GM19025 (cell line): ENCODE measurements around the gene LAMC3.

ENCODE experiments used
- ATAC-seq: cut with Tn5 transposase; IDR thresholded peaks from one replicate; pipeline ENCODE4 v1.9.1; 2021; ENCODE audit warnings: mild to moderate bottlenecking, low read depth, moderate library complexity; ENCODE audit not compliant: unreplicated experiment

LAMC3 gene

GRCh38 chr9:131065599-131065998 is 56.6 kb downstream of the LAMC3 start:
- no peak for ATAC-seq

DNA sequence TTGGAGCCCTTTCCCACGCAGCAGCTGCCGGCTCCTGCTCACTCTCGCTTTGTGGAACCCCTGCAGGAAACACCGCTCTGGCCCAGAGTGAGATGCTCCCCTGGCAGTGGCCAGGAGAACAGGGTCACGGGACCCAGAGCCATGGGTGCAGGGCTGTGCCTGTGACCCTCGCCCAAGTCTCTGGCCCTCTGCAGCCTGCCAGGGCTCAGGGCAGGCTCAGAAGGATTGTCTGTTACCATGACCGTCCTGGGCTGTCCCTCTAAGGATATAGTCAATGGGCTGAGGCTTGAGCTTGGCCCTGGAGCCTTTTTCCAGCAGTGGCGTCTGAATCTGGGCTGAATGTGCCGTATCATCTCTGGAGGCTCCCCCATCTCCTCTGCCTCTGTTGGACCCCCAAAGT is 58.7 kb downstream of the LAMC3 start:
- no peak for ATAC-seq

- no peak for ATAC-seq
Observed at GRCh38 chr9:131068076-131068816, 59.3 kb downstream of the LAMC3 start.

DNA sequence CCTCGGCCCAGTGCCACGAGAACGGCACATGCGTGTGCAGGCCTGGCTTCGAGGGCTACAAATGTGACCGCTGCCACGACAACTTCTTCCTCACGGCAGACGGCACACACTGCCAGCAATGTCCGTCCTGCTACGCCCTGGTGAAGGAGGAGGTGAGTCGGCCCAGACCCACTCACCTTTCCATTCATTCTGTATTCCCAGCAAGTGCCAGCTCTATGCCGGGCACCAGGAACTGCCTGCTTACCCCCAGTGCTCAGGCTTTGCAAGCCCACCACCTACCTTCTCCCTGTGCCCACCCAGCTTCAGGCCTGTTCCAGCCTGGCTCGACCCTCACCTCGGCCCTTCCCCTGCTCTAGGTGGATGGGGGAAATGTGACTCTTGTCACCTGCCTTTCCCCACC is 60.7 kb downstream of the LAMC3 start:
- no peak for ATAC-seq

- ATAC-seq = no peak
Observed at GRCh38 chr9:131072107-131072870, 63.3 kb downstream of the LAMC3 start.

GRCh38 chr9:131072871-131073237 is 63.9 kb downstream of the LAMC3 start:
- no peak for ATAC-seq

GRCh38 chr9:131076347-131077195 is 67.6 kb downstream of the LAMC3 start:
- ATAC-seq = no peak

GRCh38 chr9:131078427-131079366 is 69.7 kb downstream of the LAMC3 start:
- no peak for ATAC-seq

- ATAC-seq = no peak
Observed at GRCh38 chr9:131080589-131080988, 71.6 kb downstream of the LAMC3 start.

DNA sequence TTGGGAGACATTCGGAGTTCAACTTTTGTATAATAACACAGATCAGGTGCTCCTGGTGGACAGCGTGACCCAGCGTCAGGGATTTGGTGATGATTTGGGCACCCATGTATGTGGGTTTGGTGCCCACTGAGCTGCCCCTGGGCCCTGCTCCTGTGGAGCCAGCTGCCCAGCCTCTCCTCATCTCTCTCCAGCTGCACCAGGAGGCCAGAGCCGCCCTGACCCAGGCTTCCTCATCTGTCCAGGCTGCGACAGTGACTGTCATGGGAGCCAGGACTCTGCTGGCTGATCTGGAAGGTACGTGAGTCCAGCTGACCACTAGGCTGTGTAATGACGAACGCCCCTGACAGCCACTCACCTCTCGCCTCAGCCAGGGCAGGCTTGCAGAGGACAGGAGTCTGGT is 72.9 kb downstream of the LAMC3 start:
- ATAC-seq = no peak

DNA sequence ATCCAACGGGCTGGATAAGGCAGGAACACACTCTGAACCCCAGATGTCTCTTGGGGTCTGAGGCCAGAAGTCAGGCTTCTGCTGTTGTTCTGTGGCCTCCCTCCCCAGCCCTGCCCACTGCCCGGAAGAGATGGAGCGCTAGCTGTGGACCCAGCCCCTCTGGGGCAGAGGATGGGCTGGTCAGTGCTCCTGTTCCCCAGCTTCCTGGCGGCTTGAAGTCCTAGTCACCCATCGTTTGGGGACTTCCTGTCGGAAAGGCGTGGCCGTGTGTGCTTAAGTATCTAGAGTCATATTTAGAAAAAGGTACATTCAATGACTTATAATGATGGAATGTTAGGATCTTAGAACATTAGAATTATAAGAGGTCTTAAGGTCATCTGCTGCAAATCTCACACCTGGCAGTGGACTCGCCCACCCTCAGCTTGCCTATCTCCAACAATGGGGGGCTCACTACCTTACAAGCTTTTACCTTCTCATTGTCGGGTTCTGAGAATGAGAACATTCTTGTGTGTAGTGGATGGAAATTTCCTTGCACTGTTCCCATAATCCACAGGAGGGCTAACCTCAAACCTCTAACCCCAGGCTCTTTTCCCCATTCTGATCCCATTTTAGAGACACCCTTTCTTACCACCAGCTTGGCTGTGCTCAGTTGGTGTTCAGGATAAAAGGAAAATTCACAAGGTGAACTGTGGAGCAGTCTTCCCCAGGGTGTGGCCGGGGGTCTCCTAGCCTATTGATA is 74.0 kb downstream of the LAMC3 start:
- no peak for ATAC-seq

- ATAC-seq = no peak
Observed at GRCh38 chr9:131084661-131085369, 75.8 kb downstream of the LAMC3 start.

GRCh38 chr9:131085370-131086122 is 76.6 kb downstream of the LAMC3 start:
- ATAC-seq = no peak

DNA sequence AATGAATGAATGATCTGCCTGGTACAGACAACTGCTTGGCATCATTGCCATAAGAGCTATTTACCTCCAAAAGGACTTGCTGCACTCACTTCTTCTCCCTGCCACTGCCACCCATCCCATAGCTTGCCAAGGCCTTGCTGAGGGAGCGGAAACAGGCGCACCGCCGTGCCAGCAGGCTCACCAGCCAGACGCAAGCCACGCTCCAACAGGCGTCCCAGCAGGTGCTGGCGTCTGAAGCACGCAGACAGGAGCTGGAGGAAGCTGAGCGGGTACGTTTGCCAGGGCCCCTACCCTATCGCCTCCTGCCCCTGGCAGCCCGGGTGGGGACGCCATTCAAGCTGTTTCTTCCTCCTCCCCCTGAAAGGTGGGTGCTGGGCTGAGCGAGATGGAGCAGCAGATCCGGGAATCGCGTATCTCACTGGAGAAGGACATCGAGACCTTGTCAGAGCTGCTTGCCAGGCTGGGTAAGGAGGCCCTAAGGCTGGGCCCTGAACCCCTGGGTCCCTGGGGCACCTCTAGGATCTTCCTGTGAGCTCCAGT is 78.5 kb downstream of the LAMC3 start:
- ATAC-seq = no peak

GRCh38 chr9:131090025-131090787 is 81.2 kb downstream of the LAMC3 start:
- ATAC-seq = no peak

GRCh38 chr9:131091352-131091992 is 82.5 kb downstream of the LAMC3 start:
- ATAC-seq = no peak

DNA sequence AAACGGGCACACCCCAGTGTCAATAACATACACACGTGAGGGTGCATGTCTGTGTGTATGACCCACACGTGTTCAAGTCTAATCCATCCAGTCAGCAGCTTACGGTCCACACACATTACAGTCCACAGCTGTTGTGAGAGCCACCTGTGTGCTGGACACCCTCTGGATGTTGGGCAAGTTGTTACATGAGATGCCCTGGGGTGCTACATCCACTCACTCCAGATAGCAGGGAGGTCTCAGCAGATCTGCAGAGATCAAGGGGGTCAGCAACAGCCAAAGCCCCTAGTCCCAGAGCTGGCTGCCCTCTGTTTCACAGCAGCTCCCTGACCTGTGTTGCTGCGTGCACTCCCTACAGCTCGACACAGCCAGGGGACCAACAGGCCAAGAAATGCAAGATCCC is 83.1 kb downstream of the LAMC3 start:
- no peak for ATAC-seq
